A549 (cell line): ENCODE measurements around the gene MAPKAPK5. TPM values are rescaled to one million over a fixed set of nuclear protein-coding genes. Genes with fewer than 3 reads are reported as not detected.
A peak's percentile ranks its signal among the peaks of the same experiment; 100 is the strongest.

Experiments used
- ATAC-seq, 2 experiments: fragments of 200-7000 bp in 1 of 2; fragments of >200 bp in 1 of 2; cut with Nextera tagmentation in 1 of 2; cut with Tn5 transposase in 1 of 2; 3 replicates each; pipeline versions ENCODE4 v1.8.0 to v1.9.1; 2018 to 2020; ENCODE audit warnings: mild to moderate bottlenecking in 1 of 2, moderate library complexity in 1 of 2
- CTCF ChIA-PET: fragments of 300-600 bp; sonication (Branson Sonifier 250); formaldehyde crosslinking; extraction: SDS; loops from one replicate; lab custom pipeline; 2021; ENCODE audit warnings: antibody characterized with exemption, inconsistent platforms; lab: Yijun Ruan, JAX
- POLR2A ChIA-PET: fragments of 350-600 bp; formaldehyde crosslinking; extraction: SDS; loops from one replicate; lab custom pipeline; 2021; ENCODE audit warnings: antibody characterized with exemption, inconsistent platforms; lab: Yijun Ruan, JAX
- DNase-seq, 2 experiments: peaks; one replicate each; pipeline versions ENCODE4 v3.0.0 to v3.0.0-alpha.2; 2011 to 2016; ENCODE audit warnings: low read depth in 1 of 2, low spot score in 1 of 2
- FAIRE-seq: peaks from 2 replicates; lab custom pipeline; 2011; peaks lifted over from hg19 to GRCh38; lab: Jason Lieb, UNC
- H3K27ac ChIP-seq, 2 experiments: fragments of >200 bp; sonication (Bioruptor Twin); formaldehyde crosslinking; 3 replicates each; pipeline ENCODE4 v1.5.1; 2016 to 2017
- H3K4me1 ChIP-seq: fragments of >200 bp; sonication (Bioruptor Twin); formaldehyde crosslinking; 3 replicates; pipeline ENCODE4 v1.6.1; 2016
- H3K4me2 ChIP-seq: fragments of >200 bp; sonication (Bioruptor Twin); formaldehyde crosslinking; 3 replicates; pipeline ENCODE4 v1.6.1; 2016
- H3K4me3 ChIP-seq: fragments of >200 bp; sonication (Bioruptor Twin); formaldehyde crosslinking; 3 replicates; pipeline ENCODE4 v1.5.1; 2016
- H3K9me3 ChIP-seq: fragments of >200 bp; sonication (Bioruptor Twin); formaldehyde crosslinking; 3 replicates; pipeline ENCODE4 v1.6.1; 2016
- CBX8 ChIP-seq: fragments of 200-600 bp; sonication (generic); IDR thresholded peaks from 2 replicates; pipeline ENCODE4 v1.6.1; 2016
- ELK1 ChIP-seq: fragments of 150-350 bp; IDR thresholded peaks from 2 replicates; pipeline ENCODE4 v1.6.1; 2014; ENCODE audit warnings: low read depth, mild to moderate bottlenecking, low read length
- ESRRA ChIP-seq: fragments of 150-350 bp; IDR thresholded peaks from 2 replicates; pipeline ENCODE4 v1.6.1; 2014; ENCODE audit warnings: mild to moderate bottlenecking, low read length, borderline replicate concordance
- GATA3 ChIP-seq: IDR thresholded peaks from 2 replicates; pipeline ENCODE4 v1.6.1; 2012; ENCODE audit warnings: borderline replicate concordance
- HOXA7 ChIP-seq: fragments of 250-450 bp; sonication (Bioruptor Pico); IDR thresholded peaks from 2 replicates; pipeline ENCODE4 v1.5.0; 2020; ENCODE audit warnings: mild to moderate bottlenecking, moderate library complexity
- HOXB13 ChIP-seq: fragments of 250-450 bp; sonication (Bioruptor Pico); IDR thresholded peaks from 2 replicates; pipeline ENCODE4 v1.5.0; 2020; ENCODE audit warnings: low read depth, mild to moderate bottlenecking, moderate library complexity
- HOXB5 ChIP-seq: fragments of 250-450 bp; sonication (Bioruptor Pico); IDR thresholded peaks from 2 replicates; pipeline ENCODE4 v1.5.0; 2020; ENCODE audit warnings: mild to moderate bottlenecking, moderate library complexity
- KDM1A ChIP-seq: fragments of 200-600 bp; sonication (generic); IDR thresholded peaks from 2 replicates; pipeline ENCODE4 v1.6.1; 2016; ENCODE audit warnings: low read depth, mild to moderate bottlenecking
- MAFK ChIP-seq: fragments of 450-650 bp; IDR thresholded peaks from 2 replicates; pipeline ENCODE4 v1.6.1; 2014; ENCODE audit not compliant: partially characterized antibody
- MAZ ChIP-seq: fragments of 150-350 bp; IDR thresholded peaks from 2 replicates; pipeline ENCODE4 v1.6.1; 2014; ENCODE audit warnings: antibody characterized with exemption, low read depth, low read length, borderline replicate concordance
- MYC ChIP-seq: IDR thresholded peaks from 2 replicates; pipeline ENCODE4 v1.6.1; 2012; ENCODE audit warnings: mild to moderate bottlenecking, inconsistent platforms, low read length, improper control_type of control experiment, borderline replicate concordance
- RAD21 ChIP-seq, 2 experiments: fragments of >200 bp in 1 of 2; sonication (Bioruptor Twin) in 1 of 2; formaldehyde crosslinking in 1 of 2; IDR thresholded peaks in 1 of 2; conservative IDR thresholded peaks in 1 of 2; 2 replicates in 1 of 2; 3 replicates in 1 of 2; pipeline ENCODE4 v1.6.1; 2012 to 2018; ENCODE audit warnings: inconsistent platforms in 1 of 2
- RARB ChIP-seq: fragments of 250-450 bp; sonication (Bioruptor Pico); IDR thresholded peaks from 2 replicates; pipeline ENCODE4 v1.8.0; 2021; ENCODE audit warnings: mild to moderate bottlenecking, moderate library complexity
- SREBF2 ChIP-seq: fragments of 450-650 bp; IDR thresholded peaks from 2 replicates; pipeline ENCODE4 v1.6.1; 2014; ENCODE audit warnings: mild to moderate bottlenecking, moderate library complexity
- TP53 ChIP-seq: fragments of 250-450 bp; sonication (Bioruptor Pico); IDR thresholded peaks from 2 replicates; pipeline ENCODE4 v1.5.0; 2021; ENCODE audit warnings: mild to moderate bottlenecking, moderate library complexity
- USF2 ChIP-seq: fragments of 450-650 bp; IDR thresholded peaks from 2 replicates; pipeline ENCODE4 v1.6.1; 2014; ENCODE audit warnings: antibody characterized with exemption
- ZNF302 ChIP-seq: fragments of 250-450 bp; sonication (Bioruptor Pico); IDR thresholded peaks from 2 replicates; pipeline ENCODE4 v1.9.0; 2021; ENCODE audit warnings: inconsistent platforms, mild to moderate bottlenecking, moderate library complexity
- WGBS: methylation state at CpG from one replicate; pipeline ENCODE4 v1.1.6; 2017; ENCODE audit errors: missing lambda C conversion rate; 5-methylcytosine and 5-hydroxymethylcytosine counted together
- polyA plus RNA-seq, 4 experiments: library from polyadenylated mRNA; depleted of rRNA in 3 of 4; stranded (reverse); fragments of >200 nt; fragmentation: RNase III in 1 of 4; extraction: RNeasy Plus Mini Kit Qiagen cat#74134 plus additional on column Dnase treatment in 1 of 4; gene quantifications; 2 replicates in 3 of 4; 3 replicates in 1 of 4; pipeline ENCODE4 v1.2.3, GENCODE V29; 2011 to 2017
- TF ChIP-seq, protein P1 (sequence below): fragments of 250-450 bp; sonication (Bioruptor Pico); IDR thresholded peaks from 2 replicates; pipeline ENCODE4 v1.5.0; 2021; ENCODE audit warnings: mild to moderate bottlenecking, moderate library complexity, borderline replicate concordance

The MAPKAPK5 gene
- polyA plus RNA-seq, 2 of the 4 experiments (the other 2 are of a cell fraction) = 33.9 to 69.5 TPM

GRCh38 chr12:111850526-111850925 lies 8.5 kb downstream of the MAPKAPK5 start (continued):
- TF ChIP-seq ESRRA = no peak
- no peak for TF ChIP-seq HOXA7 (CRISPR knock-in tag)
- no peak for TF ChIP-seq GATA3
- TF ChIP-seq ELK1 = no peak
- no peak for TF ChIP-seq MAZ
- TF ChIP-seq MAFK = no peak
- no peak for TF ChIP-seq RARB (CRISPR knock-in tag)
- TF ChIP-seq HOXB13 (CRISPR knock-in tag) = no peak

DNA sequence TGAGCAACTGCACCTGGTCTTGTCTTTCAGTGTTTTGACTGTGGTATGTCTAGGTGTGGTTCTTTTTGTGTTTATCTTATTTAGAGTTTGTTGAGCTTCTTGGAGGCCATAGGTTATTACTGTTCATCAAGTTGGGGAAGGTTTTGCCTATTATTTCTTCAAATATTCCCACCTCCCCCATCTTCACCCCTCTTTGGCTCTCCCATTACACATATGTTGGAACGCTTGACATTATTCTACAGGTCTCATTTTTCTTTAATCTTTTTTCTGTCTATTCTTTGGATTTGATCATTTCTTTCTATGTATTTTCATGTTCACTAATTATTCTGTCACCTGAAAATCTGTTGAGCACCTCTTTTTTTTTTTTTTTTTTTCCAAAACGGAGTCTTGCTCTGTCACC lies 16.2 kb downstream of the MAPKAPK5 start:
- ATAC-seq = no peak
- Histone ChIP-seq H3K4me3 (no peak overlapping the region), H3K4me2 (no peak overlapping the region), H3K4me1 (no peaks in the 10 kb centered on the region), H3K9me3 (peaks cover 14% of the 10 kb centered on the region)
- no peak for FAIRE-seq
- ChIA-PET CTCF (no interaction called here), POLR2A (no interaction called here)
- 92% methylated on average over 2 of the region's 2 CpGs for WGBS
- no peak; the same call in 1 of the 2 replicates for TF ChIP-seq KDM1A
- TF ChIP-seq SREBF2 = no peak
- TF ChIP-seq MYC = no peak
- TF ChIP-seq, all 56 proteins: peak for 0
- no peak for DNase-seq
- no peak overlapping the region for H3K27ac ChIP-seq

GRCh38 chr12:111858778-111859177 lies 16.8 kb downstream of the MAPKAPK5 start:
- H3K4me2 ChIP-seq = no peak overlapping the region
- no peak for DNase-seq
- H3K27ac ChIP-seq = no peak overlapping the region
- peak; percentile 46 for TF ChIP-seq MAFK
- TF ChIP-seq, protein P1, sequence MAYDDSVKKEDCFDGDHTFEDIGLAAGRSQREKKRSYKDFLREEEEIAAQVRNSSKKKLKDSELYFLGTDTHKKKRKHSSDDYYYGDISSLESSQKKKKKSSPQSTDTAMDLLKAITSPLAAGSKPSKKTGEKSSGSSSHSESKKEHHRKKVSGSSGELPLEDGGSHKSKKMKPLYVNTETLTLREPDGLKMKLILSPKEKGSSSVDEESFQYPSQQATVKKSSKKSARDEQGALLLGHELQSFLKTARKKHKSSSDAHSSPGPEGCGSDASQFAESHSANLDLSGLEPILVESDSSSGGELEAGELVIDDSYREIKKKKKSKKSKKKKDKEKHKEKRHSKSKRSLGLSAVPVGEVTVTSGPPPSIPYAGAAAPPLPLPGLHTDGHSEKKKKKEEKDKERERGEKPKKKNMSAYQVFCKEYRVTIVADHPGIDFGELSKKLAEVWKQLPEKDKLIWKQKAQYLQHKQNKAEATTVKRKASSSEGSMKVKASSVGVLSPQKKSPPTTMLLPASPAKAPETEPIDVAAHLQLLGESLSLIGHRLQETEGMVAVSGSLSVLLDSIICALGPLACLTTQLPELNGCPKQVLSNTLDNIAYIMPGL = no peak
- FAIRE-seq = no peak
- ChIA-PET POLR2A (no interaction called here), CTCF (no interaction called here)
- no peak for ATAC-seq
- 91% methylated on average over 7 of the region's 7 CpGs for WGBS
- H3K4me1 ChIP-seq = no peaks in the 10 kb centered on the region
- peaks cover 14% of the 10 kb centered on the region for H3K9me3 ChIP-seq
- no peak overlapping the region for H3K4me3 ChIP-seq

DNA sequence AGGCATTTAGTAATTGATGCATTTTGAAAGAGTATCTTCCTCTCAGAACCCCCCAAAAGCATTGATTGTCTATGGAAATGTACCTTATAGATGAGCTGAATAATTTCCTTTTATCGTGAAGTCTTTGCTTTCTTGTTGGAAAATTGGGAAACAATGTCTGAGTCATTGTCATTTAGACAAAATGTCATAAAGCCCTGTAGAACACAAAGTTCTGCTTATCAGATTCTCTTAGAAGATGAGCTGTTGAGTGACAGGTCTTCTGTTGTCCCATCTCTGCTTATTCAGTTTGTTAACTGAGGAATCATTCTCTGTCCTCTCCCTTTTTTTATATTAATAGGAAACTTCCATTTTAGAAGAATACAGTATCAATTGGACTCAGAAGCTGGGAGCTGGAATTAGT lies 22.9 kb downstream of the MAPKAPK5 start:
- Histone ChIP-seq H3K4me1 (no peaks in the 10 kb centered on the region), H3K9me3 (no peaks in the 10 kb centered on the region), H3K4me3 (no peak overlapping the region), H3K4me2 (no peak overlapping the region), H3K27ac (no peak overlapping the region)
- TF ChIP-seq MAFK (no peak), TP53 (CRISPR knock-in tag) (no peak), HOXB5 (CRISPR knock-in tag) (no peak), CBX8 (no peak), ZNF302 (no peak), RAD21 (conservative IDR thresholded peaks at IDR 0.05 in 1 of 2, IDR thresholded peaks at IDR 0.05 in 1 of 2) (no peak), USF2 (no peak), ELK1 (no peak)
- ChIA-PET CTCF (interaction anchor here (1.6 kb wide), 1 partner anchor 148 kb away, joined by 3 read pairs; the partner anchor contains the start of genes ERP29 and TMEM116), POLR2A (no interaction called here)
- DNase-seq (no peak), FAIRE-seq (no peak), ATAC-seq (no peak)
- 92% methylated on average over 1 of the region's 1 CpG for WGBS
